TTC549 (cell line): ENCODE data around the gene DNAH9.

Source experiments
- FAIRE-seq: peaks from 2 replicates; lab custom pipeline; 2012; peaks lifted over from hg19 to GRCh38; lab: Jason Lieb, UNC

Gene DNAH9, protein sequence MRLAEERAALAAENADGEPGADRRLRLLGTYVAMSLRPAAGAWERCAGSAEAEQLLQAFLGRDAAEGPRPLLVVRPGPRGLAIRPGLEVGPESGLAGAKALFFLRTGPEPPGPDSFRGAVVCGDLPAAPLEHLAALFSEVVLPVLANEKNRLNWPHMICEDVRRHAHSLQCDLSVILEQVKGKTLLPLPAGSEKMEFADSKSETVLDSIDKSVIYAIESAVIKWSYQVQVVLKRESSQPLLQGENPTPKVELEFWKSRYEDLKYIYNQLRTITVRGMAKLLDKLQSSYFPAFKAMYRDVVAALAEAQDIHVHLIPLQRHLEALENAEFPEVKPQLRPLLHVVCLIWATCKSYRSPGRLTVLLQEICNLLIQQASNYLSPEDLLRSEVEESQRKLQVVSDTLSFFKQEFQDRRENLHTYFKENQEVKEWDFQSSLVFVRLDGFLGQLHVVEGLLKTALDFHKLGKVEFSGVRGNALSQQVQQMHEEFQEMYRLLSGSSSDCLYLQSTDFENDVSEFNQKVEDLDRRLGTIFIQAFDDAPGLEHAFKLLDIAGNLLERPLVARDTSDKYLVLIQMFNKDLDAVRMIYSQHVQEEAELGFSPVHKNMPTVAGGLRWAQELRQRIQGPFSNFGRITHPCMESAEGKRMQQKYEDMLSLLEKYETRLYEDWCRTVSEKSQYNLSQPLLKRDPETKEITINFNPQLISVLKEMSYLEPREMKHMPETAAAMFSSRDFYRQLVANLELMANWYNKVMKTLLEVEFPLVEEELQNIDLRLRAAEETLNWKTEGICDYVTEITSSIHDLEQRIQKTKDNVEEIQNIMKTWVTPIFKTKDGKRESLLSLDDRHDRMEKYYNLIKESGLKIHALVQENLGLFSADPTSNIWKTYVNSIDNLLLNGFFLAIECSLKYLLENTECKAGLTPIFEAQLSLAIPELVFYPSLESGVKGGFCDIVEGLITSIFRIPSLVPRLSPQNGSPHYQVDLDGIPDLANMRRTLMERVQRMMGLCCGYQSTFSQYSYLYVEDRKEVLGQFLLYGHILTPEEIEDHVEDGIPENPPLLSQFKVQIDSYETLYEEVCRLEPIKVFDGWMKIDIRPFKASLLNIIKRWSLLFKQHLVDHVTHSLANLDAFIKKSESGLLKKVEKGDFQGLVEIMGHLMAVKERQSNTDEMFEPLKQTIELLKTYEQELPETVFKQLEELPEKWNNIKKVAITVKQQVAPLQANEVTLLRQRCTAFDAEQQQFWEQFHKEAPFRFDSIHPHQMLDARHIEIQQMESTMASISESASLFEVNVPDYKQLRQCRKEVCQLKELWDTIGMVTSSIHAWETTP (N-terminal part only)

DNA sequence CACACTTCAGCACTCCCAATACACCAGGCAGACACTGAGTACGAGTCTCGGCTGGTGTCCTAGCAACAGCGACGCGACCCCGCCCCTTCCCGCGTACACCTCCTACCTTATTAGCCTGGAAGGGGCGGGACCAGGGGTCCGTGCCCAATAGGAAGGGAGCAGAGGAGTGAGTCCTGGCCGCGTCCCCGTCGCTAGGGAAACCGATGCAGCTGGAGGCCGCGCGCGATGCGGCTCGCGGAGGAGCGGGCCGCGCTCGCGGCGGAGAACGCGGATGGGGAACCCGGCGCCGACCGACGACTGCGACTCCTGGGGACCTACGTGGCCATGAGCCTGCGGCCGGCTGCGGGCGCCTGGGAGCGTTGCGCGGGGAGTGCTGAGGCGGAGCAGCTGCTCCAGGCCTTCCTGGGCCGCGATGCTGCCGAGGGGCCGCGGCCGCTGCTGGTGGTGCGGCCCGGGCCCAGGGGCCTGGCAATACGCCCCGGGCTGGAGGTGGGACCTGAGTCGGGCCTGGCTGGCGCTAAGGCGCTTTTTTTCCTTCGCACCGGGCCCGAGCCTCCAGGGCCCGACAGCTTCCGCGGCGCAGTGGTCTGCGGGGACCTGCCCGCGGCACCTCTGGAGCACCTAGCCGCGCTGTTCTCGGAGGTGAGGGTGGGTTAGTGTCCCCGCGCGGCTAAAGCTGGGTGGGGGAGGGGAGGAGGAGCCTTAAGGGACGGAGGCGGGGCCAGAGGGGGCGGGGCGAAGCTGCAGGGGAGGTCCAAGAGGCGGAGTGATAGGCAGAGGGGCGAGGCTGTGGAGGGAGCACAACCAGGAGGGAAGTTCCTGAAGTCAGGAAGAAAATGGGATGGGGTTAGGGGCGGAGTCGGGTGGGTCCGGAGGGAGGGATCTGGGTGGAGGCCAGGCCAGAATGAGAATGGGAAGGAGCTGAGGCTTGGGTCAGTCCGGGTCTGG, at the start of gene DNAH9:
DNAH9 (plus strand) TSS at position 197 of the 948 bp plus-strand sequence; CDS start at position 226, 29 bp downstream.
- no peak for FAIRE-seq

DNA sequence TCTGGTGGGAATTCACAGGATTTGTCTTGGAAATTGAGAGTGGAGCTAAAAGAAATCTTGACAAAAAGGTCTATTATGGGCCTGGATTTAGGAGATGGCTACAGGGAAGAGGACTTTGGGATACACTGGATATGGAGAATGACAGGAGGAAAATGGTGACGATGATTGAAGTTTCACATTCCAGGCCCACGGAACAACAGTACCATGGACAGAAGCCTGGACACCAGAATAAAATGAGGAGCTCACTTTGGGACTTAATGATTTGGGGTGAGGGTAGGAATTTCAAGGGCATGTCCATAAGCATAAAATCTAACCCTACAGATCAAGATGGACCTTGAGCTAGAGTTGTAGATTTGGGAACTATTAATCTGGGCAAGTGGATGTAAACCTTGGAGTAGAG, 47.8 kb upstream of the DNAH9 start:
- FAIRE-seq, result no peak

DNA sequence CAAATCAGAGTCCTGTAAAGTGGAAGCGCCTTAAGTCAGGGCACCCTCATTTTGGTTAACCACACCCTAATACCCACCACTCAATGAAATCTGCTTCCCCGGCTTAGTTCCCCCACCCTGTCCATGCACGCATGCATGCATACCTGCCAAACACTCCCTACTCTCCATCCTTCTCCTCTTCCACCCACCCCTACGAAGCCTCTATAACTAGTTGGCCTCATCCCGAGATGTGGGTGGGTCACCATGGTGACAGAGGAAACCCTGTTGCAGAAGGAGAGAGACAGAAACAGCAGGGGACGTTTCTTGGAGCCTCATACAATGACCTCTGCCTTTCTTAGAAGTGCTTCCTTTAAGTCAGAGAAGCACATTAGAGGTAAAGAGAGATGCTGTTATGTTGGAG, 46.8 kb upstream of the DNAH9 start:
- FAIRE-seq, result no peak

DNA sequence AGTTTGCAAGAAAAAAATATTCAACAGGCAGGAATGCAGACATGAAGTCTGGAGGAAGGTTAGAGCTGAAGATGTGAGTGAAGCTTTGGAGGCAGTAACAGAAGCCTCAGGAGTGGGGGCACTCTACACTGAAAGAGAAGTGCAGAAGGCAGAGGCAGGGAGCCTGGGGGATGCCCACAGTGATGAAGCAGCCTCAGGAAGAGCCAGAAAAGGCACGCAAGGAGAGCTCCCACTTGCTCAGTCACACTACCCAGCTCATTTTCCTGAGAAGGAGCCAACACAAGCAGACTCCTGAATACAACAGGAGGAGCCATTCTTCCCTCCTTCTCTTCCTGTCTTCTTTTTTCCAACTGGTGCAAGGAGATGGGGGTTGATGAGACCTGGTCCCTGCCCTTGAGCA, 45.1 kb upstream of the DNAH9 start:
- no peak for FAIRE-seq

DNA sequence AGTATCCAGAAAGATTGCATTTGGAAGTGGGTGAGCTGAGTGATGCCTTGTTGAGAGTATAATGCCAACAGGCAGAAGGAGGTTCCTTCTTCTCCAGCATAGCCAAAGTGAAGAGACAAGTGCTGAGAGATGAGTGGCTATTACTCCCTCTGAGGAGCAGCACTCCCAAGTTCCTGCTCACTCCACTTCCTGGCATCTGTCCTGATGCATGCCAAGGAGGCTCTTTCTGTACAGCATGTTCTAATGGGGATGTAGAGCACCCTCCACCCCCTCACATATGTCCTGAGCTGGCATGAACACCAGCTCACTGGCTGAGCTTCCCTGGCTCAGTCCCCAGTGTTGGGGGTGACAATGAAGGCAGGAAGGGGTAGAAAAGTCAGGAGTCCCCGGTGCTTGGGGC, 44.2 kb upstream of the DNAH9 start:
- no peak for FAIRE-seq

DNA sequence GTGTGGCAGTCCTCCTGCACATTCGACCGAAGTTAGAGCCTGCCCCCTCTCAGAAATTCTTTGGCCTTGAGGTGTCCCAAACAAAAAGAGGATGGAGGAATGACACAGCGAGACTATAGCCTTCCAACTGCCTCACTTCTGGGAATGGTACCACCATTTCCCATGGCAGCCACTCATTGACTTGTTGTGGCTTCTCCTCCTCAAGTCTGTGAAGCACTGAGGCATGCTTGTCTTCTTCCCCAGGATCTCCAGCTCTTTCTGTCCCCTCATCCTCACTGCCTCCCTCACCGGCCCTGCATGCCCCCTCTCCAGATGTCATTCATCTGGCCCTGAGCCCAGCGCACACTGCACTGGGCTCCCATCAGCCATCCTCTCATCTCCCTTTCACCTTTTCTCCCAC, 43.7 kb upstream of the DNAH9 start:
- FAIRE-seq, result no peak

DNA sequence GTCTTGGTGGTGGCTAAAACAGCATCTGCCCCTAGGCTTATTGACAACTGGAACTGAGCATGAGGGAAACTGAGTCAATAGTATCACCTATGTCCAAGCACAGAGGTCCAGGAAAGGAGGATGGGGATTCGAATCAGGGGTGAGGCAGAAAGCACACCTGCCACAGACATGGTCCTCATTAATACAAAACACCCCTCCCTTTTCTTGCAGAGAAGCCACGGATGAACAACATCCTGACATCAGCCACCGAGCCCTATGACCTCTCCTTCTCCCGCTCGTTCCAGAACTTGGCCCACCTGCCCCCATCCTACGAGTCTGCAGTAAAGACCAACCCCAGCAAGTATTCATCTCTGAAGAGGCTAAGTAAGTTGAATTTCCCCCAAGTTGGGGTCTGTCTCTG, 42.7 kb upstream of the DNAH9 start:
- no peak for FAIRE-seq

DNA sequence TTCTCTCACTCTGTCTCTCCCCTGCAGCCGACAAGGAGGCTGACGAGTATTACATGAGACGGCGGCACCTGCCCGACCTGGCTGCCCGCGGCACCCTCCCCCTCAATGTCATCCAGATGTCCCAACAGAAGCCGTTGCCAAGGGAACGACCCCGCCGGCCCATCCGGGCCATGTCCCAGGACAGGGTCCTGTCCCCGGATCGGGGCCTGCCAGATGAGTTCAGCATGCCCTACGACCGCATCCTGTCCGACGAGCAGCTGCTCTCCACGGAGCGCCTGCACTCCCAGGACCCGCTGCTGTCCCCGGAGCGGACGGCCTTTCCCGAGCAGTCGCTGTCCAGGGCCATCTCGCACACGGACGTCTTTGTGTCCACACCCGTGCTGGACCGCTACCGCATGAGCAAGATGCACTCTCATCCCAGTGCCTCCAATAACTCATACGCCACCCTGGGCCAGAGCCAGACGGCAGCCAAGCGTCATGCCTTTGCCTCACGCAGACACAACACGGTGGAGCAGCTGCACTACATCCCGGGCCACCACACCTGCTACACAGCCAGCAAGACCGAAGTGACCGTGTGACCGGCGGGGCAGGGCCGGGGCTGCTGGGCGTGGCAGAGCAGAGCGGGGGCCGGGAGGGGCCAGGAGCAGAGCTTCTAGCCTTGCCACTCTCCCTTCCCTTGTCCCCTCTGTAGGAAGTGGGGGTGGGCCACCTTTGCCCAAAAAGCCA, 40.4 kb upstream of the DNAH9 start:
- FAIRE-seq, result no peak

DNA sequence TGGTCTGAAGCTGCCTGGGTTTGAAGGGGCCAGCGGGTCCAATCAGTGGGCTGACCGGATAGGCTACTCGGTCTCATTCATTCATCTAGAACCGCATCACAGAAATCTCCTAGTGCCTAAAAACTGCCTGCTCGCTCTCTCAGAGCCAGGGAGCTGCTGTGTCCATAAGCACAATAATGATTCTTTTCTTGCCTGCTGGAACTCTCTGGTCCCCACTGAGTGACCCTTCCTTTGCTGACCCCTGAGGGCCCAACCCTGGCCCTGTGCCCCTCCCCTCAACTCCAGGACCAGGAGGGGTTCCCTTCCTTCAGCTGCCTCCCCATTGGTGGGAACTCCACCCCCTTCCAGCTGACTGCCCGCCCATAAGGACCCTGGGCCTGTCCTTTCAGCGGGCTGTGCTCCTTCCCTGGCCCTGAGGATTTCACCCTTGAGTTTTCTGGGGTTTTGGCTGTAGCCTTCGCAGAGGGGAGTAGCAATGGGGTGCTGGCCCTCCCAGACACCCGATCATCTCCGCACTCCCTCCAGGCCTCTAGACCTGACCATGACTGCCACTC, 39.5 kb upstream of the DNAH9 start:
- no peak for FAIRE-seq

DNA sequence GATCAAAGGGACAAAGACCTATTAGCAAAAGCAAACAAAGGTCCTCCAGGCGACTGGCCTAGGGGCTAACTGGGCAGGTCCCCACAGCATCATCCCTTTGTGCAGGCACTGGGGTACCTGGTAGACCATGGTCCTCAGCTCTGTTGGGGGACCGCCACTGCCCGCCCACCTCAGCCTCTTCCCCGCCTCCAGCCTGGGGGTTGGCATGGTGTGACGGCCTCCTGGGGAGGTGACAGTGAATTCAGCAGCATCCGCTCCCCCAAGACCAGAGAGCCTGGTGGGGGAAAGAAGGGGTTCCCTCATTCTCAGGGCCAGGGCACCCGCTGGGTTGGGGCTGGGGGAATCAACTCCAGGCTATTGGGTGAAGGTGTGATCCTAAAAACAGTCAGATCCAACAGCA, 38.7 kb upstream of the DNAH9 start:
- FAIRE-seq, result no peak

DNA sequence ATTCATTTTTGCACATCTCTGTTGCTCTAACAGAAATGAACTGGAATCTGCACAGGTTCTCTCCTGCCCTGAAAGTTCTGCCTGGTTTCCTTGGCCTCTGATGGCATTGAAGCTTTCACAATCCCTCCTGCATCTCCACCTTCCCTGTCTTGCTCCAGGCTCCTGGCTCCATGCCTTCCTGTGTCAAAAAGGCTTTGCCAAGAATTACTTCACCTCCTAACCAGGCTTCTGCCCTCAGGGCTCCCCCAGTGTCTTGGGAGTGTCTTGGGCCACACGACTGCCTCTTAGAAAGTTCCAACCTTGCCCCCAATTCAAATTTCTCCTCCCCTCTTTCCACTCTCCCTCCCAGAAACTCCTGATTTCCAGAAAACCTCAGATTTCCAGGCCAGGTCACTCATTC, 37.0 kb upstream of the DNAH9 start:
- FAIRE-seq, result no peak

DNA sequence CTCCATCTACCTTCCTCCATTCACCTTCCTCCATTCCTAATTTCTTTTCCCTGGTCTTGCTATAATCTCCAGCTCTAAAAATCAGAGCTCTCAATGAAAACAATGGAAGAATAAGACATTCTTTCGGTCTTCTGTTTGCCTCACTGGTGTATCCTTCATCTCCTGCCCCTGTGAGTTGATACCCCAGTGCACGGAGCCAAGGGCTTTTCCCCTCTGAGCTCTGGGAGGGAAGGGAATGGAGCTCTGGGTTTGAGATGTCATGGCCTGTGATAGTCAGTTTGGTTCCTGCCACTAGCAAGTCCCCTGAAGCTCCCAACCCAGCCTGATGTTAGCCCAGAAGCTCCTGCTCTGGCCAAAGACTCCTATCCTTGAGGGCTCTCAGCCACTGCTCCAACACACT, 36.6 kb upstream of the DNAH9 start:
- FAIRE-seq, result no peak

DNA sequence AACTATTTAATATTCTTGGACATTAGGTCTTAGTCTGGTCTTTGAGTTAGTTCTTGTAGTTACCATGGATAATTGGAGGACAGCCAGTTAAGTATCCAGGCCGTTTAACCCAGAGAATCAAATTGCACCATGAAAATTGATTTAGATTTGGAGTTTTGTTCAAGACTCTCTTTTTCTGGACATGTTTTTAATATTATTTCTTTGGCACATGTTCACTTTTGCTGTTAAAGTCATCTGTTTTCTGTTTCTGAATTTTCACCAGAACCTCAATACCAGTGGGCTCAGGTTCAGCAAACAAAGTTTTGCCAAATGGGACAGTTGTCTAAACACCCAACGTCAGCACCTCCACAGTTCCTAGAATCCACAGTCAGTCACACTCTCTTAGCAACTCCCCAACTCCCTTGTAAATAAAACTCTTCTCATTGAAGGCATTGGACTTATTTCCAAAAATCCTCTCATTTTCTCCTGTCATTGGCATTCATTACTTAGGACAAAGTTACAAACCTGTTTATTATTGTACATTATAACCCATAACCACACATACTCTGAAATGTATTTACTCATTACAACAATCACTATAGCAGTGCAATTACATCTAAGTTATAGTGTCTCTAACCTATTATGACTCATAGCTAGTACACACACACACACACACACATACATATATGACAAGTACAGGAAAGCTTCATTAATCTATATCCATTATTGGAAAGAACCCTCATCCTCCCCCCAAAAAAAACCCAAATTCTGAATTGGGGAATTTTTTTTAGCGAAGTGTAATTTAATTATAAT, 33.5 kb upstream of the DNAH9 start:
- FAIRE-seq, result no peak

DNA sequence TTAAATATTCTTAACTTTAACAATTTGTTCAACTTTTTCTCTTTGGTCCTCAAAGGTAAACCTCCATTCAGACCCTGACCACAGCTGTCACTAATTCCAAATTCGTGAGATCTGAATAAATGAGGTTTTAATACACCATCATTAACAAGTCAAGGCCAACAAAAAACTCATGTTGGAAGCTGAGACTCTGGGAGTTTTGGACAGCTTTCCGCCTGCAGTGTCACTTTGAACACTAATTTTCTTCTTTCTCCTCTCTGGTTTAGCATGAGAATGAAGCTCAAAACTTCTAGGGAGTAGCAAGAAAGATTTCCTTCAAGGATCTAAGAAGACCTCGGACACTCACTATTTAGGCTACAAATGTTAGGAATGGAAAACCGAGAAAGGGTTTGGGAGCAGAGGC, 32.7 kb upstream of the DNAH9 start:
- no peak for FAIRE-seq

DNA sequence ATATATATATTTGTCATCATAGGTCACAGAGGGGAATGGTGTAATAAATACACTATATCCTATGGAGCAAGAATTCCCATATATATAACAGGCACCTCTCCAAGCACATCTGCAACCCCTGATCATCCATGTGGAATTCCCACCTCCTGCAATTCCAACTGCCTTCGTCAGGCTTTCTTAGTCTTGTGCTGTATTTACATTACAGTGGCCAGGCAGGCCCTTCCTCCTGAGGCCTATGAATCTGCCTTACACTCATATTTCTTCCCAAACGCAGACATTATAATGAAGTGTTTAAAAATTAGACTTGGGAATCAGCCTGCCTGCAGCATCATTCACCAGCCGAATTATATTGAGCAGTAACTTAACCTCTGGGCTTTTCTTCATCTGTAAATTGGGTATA, 19.3 kb upstream of the DNAH9 start:
- no peak for FAIRE-seq

DNA sequence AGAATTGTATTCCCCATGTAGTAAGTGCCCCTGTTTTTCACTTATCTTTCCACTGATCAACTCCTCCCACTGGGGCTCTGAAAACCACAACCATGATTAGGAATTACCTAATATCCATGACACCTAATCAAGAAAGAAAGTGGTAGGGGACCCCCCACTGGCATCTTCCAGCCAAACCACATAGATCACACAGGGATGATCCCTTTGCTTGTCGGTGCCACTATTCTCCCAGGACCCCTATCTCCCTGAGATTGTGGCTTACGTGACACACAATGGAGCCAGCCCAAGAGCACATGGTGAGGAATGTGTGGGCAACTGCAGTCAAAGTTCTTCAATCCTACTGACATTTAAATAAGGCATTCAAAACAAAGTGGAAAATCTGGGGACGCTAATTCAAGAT, 17.6 kb upstream of the DNAH9 start:
- FAIRE-seq, result no peak

DNA sequence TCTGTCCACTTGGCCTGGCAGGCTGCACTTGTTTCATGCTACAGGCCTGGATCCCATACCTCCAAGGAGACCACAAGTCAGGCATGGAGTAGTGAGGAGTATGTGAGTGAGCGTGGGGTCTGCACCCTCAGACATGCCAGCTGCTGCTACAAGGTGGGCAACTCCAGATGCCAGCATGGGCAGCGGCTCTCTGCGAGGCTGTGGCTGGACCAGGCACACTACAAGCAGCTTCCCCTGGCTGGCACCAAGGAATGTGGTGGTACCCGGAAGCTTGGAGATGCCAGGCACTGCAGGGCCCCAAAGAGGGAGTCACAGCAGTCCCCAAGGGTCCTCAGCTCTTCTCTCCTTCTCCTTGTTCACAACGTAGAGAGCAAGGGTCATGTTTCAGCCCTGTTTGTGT, 16.1 kb upstream of the DNAH9 start:
- FAIRE-seq, result no peak

DNA sequence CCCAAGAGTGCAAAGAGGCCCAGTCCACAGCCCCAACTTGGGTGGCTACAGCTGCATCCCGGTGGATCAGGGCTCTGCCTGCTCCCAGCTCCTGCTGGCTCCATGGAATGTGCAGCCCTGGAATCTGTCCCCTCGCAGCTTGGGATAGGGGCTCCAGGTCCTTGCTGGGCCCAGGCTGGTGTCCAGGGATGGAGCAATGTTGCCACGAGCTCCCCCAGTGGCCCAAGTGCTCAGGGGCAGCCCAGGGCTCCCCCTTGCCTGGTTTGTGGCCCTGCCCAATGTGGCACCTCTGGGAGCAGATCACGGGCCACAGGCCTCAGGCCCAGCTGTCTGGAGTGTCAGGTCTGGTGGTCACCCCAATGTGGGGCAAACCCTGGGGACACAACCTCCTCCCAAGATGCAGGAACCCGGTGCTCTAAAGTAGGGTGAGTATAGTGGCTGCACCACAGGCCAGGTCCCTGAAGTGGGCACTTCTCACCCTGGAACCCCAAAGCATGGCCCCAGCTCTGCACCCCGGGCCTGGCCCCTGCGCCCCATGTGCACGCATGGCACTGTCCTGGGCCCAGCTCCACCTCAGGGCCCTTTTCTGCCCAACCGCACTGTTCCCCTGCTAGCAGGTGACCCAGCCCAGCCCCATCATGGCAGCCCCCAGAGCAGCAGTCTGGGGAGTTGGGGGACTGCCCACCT, 14.8 kb upstream of the DNAH9 start:
- no peak for FAIRE-seq

DNA sequence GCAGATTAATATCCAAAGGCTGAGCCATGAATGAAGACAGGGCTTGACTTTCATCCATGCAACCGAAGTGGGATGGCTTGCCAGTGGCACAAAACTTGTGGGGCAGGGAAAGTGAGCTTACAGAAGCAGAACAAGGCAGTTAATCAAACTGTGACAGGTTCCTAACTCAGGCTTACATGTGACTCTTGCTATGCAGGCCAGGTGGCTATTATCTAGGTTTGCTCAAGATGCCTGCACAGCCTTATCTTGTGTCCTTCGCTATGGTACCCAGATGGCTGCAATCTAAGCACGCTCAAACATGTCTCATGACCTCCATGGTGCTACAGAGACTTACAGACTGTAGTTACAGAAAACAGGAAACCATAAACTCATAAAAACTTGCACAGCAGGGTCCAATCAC, 8.6 kb upstream of the DNAH9 start:
- no peak for FAIRE-seq
